Nephron (organoid): ENCODE data around the gene NFKBIE.

Source experiments
- H3K27ac Mint-ChIP-seq, 3 experiments: 2 replicates each; pipeline ENCODE4 v1.8.0; 2020; ENCODE audit warnings: mixed read lengths in 3 of 3, mild to moderate bottlenecking in 2 of 3, moderate library complexity in 1 of 3
- H3K27me3 Mint-ChIP-seq: 2 replicates; pipeline ENCODE4 v1.8.0; 2021; ENCODE audit warnings: low read depth, mild to moderate bottlenecking, moderate library complexity, mixed read lengths
- H3K36me3 Mint-ChIP-seq: 2 replicates; pipeline ENCODE4 v1.8.0; 2020; ENCODE audit warnings: low read depth, mixed read lengths
- H3K4me1 Mint-ChIP-seq: 2 replicates; pipeline ENCODE4 v1.8.0; 2020; ENCODE audit warnings: mixed read lengths
- H3K4me3 Mint-ChIP-seq, 3 experiments: 2 replicates each; pipeline ENCODE4 v1.8.0; 2020; ENCODE audit warnings: mild to moderate bottlenecking in 3 of 3, mixed read lengths in 3 of 3, moderate library complexity in 2 of 3
- H3K9me3 Mint-ChIP-seq: 2 replicates; pipeline ENCODE4 v1.8.0; 2020; ENCODE audit warnings: mixed read lengths
- TF ChIP-seq, protein P1 (sequence below), 3 experiments: fragments of 200-600 bp; sonication (generic); IDR thresholded peaks; one replicate each; pipeline ENCODE4 v1.5.0; 2021; ENCODE audit warnings: antibody characterized with exemption in 3 of 3; ENCODE audit not compliant: unreplicated experiment in 3 of 3

NFKBIE gene

DNA sequence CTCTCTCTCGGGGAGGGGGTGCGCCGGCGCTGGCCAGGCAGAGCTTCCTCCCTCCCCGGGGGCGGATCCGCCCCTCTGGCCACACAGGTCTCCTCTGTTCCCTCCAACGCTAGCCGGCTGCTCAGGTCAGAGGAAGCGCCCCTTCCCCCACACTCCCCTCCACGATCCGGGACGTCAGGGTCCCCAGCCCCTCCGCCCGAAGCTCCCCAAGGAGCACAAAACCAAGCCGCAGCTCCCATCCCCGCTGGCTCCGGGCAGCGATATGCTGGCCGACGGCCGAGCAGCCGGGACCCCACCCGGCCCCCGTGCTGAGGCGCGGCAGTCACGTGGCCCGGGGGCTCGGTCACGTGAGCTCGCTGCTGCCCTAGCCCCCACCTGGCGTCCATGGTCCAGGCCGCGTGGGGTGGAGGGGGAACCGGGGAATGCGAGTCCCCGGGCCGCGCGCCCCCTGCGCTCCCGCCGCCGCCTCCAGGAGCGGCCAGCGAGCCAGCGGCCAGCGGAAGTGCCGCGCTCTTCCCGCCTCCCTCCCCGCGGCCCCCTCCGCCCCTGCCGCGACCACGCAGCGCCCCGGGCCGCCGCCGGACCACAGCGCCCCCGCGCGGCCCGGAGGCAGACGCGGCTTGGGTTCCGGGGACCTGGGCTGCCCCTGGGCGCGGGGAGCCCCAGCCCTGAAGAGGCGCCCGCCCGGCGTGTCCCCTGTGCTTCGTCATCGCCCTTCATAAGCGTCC is 8.2 kb downstream of the NFKBIE start, which contains the start of gene SLC35B2:
Gene SLC35B2, minus strand, starts transcription at position 504 of the 728 bp plus-strand sequence. Its CDS starts 118 bp downstream, at position 386.
- H3K9me3 Mint-ChIP-seq: no peaks in the 10 kb centered on the region
- TF ChIP-seq, protein P1, sequence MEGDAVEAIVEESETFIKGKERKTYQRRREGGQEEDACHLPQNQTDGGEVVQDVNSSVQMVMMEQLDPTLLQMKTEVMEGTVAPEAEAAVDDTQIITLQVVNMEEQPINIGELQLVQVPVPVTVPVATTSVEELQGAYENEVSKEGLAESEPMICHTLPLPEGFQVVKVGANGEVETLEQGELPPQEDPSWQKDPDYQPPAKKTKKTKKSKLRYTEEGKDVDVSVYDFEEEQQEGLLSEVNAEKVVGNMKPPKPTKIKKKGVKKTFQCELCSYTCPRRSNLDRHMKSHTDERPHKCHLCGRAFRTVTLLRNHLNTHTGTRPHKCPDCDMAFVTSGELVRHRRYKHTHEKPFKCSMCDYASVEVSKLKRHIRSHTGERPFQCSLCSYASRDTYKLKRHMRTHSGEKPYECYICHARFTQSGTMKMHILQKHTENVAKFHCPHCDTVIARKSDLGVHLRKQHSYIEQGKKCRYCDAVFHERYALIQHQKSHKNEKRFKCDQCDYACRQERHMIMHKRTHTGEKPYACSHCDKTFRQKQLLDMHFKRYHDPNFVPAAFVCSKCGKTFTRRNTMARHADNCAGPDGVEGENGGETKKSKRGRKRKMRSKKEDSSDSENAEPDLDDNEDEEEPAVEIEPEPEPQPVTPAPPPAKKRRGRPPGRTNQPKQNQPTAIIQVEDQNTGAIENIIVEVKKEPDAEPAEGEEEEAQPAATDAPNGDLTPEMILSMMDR (IDR thresholded peaks at IDR 0.05; ENCODE audit: unreplicated experiment in 3 of 3): peak; percentile 68 to 87 (median 78)
- peaks cover 37% of the 10 kb centered on the region for H3K36me3 Mint-ChIP-seq
- no peaks in the 10 kb centered on the region for H3K27me3 Mint-ChIP-seq
- H3K27ac Mint-ChIP-seq: peak within 1 kb of the TSS; percentile 84 to 93 (median 91)
- peaks cover 28% of the 10 kb centered on the region for H3K4me1 Mint-ChIP-seq
- peak within 1 kb of the TSS; percentile 90 to 93 (median 90) for H3K4me3 Mint-ChIP-seq

DNA sequence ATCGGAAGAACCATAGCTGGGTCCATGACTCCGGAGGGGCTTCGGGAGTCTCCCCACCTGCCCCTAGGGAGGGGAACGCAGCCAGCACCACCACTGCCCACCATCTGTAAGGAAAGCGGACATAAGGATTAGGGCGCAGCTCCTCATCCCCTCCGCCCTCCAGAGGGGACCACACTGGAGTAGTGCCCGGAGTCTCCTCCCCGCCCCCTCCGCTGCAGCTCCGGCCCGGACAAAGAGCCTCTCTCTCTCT is 8.7 kb downstream of the NFKBIE start:
- peaks cover 31% of the 10 kb centered on the region for H3K4me1 Mint-ChIP-seq
- H3K4me3 Mint-ChIP-seq: peak overlapping the region; percentile 85 to 90 (median 88)
- TF ChIP-seq, protein P1 (IDR thresholded peaks at IDR 0.05; ENCODE audit: unreplicated experiment in 3 of 3): no peak
- H3K27me3 Mint-ChIP-seq: no peaks in the 10 kb centered on the region
- no peaks in the 10 kb centered on the region for H3K9me3 Mint-ChIP-seq
- peak overlapping the region; percentile 58 to 67 (median 67) for H3K27ac Mint-ChIP-seq
- peaks cover 42% of the 10 kb centered on the region for H3K36me3 Mint-ChIP-seq

- Mint-ChIP-seq H3K9me3 (no peaks in the 10 kb centered on the region), H3K27ac (peak overlapping the region; percentile 58 to 81 (median 72)), H3K27me3 (no peaks in the 10 kb centered on the region), H3K4me1 (peaks cover 33% of the 10 kb centered on the region), H3K36me3 (peaks cover 46% of the 10 kb centered on the region), H3K4me3 (peak overlapping the region; percentile 85 to 90 (median 88))
- TF ChIP-seq, protein P1 (IDR thresholded peaks at IDR 0.05; ENCODE audit: unreplicated experiment in 3 of 3): no peak
Measured at GRCh38 chr6:44255871-44256774, 9.2 kb downstream of the NFKBIE start.

DNA sequence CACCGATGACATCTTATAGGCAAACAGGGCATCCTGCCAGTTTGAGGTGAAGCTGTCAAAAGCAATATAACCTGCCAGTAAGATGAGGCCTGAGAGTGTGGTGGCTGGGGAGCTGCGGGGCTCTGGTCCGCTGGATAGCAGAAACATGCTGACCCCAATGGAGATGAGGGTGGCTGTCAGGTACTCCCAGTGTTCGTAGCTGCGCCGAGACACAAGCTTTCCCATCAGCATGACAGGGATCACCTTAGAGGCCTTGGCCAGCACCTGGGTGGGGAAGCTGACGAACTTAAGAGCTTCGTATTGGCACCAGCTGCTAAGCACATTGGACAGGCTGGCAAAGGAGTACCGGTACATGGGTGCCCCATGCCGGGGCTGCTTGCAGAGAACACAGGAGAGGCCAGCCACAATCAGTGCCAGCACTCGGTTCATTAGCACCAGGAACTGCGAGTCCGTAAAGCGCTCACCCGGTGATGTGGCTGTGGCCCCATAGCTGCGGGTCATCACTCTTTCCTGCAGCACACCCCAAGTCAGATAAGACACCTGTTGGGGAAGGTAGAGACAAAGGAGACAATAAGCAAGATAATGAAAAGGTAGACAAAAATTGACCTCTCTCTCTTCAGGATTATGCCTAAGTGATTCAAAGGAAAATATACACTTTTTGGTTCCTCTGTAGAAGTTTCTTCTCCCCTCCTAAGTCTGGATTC is 10.1 kb downstream of the NFKBIE start:
- Mint-ChIP-seq H3K9me3 (no peaks in the 10 kb centered on the region), H3K4me3 (peak overlapping the region; percentile 85 to 90 (median 88)), H3K27ac (peak overlapping the region; percentile 19 to 72 (median 58)), H3K4me1 (peaks cover 35% of the 10 kb centered on the region), H3K36me3 (peaks cover 50% of the 10 kb centered on the region), H3K27me3 (no peaks in the 10 kb centered on the region)
- TF ChIP-seq, protein P1 (IDR thresholded peaks at IDR 0.05; ENCODE audit: unreplicated experiment in 3 of 3): no peak

DNA sequence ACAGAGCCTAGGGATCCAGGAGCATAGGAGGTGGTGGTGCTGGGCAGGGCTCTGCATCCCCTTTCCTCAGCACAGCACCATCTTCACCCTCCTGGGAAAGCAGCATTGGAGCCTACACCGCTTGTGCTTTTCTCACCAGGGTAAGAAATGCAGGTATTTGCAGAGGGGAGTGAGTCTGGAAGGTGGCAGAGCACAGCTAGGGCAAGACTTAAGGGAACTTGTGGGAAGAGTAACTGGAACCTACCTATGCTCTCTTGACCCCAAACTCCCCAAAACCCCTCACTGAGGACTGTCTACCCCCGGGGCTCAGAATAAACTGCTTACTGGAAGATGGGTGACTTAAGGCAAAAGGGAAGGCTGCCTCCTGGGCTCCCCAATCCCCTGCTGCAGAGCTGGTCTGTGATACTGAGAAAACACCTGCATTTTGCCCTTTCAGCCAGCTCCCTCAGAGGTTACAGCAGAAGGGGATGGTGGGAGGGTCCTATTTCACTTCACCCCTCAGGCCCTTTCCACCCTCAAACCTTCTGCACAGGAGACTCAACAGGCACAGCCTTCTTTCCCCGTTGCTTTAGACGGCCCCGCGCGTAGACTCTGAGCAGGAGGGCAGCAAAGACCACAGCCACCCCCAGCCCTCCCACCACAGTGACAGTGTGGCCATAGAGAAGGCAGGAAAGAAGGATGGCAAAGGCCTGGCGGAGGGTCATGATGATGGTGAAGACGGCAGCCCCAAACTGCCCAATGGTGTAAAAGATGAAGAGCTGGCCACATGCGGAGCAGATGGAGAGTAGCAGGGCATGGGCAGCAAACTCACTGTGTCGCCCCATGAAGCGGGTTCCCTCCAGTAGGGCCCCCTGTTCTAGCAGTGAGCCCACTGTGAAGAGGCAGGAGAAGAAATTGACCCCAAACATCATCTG is 10.9 kb downstream of the NFKBIE start:
- Mint-ChIP-seq H3K27ac (peak overlapping the region; percentile 19 to 67 (median 58)), H3K4me1 (peaks cover 42% of the 10 kb centered on the region), H3K9me3 (no peaks in the 10 kb centered on the region), H3K36me3 (peaks cover 58% of the 10 kb centered on the region), H3K27me3 (no peaks in the 10 kb centered on the region), H3K4me3 (peak overlapping the region; percentile 85 to 90 (median 88))
- TF ChIP-seq, protein P1 (IDR thresholded peaks at IDR 0.05; ENCODE audit: unreplicated experiment in 3 of 3): no peak
